T-helper 1 cell treated with Interleukin-12 subunit alpha and Interleukin-12 subunit beta and Interleukin-4 antibody, amounts not matched to agents 30 μg/mL and 1 μg/mL, for 36 hours (primary cell): Measurements from ENCODE around the gene PCSK9.
"Not testable (repeated sequence)": the region's sequence is repeated elsewhere in the genome, so short reads cannot be mapped to it uniquely, and the experiment has no call there.

Source experiments
- H3K27ac Mint-ChIP-seq: one replicate; pipeline ENCODE4 v1.8.0; 2021; ENCODE audit warnings: mild to moderate bottlenecking, mixed read lengths
- H3K27me3 Mint-ChIP-seq: one replicate; pipeline ENCODE4 v1.8.0; 2021; ENCODE audit warnings: low read depth, mixed read lengths
- H3K36me3 Mint-ChIP-seq: one replicate; pipeline ENCODE4 v1.8.0; 2021; ENCODE audit warnings: low read depth, mixed read lengths
- H3K4me1 Mint-ChIP-seq: one replicate; pipeline ENCODE4 v1.8.0; 2021; ENCODE audit warnings: low read depth, mixed read lengths
- H3K4me3 Mint-ChIP-seq: one replicate; pipeline ENCODE4 v1.8.0; 2021; ENCODE audit warnings: mild to moderate bottlenecking, moderate library complexity, mixed read lengths
- H3K9me3 Mint-ChIP-seq: one replicate; pipeline ENCODE4 v1.8.0; 2021; ENCODE audit warnings: mixed read lengths

PCSK9 gene

GRCh38 chr1:55024163-55024562 lies 15.2 kb upstream of the PCSK9 start:
- not testable (repeated sequence) for H3K36me3 Mint-ChIP-seq, H3K4me1 Mint-ChIP-seq, H3K27ac Mint-ChIP-seq, H3K4me3 Mint-ChIP-seq, H3K27me3 Mint-ChIP-seq, H3K9me3 Mint-ChIP-seq

- H3K4me3 Mint-ChIP-seq, H3K36me3 Mint-ChIP-seq, H3K9me3 Mint-ChIP-seq, H3K27ac Mint-ChIP-seq, H3K27me3 Mint-ChIP-seq, H3K4me1 Mint-ChIP-seq: not testable (repeated sequence)
Observed at GRCh38 chr1:55026682-55027081, 12.7 kb upstream of the PCSK9 start.

GRCh38 chr1:55031098-55031497 lies 8.2 kb upstream of the PCSK9 start:
- H3K4me3 Mint-ChIP-seq, H3K36me3 Mint-ChIP-seq, H3K27ac Mint-ChIP-seq, H3K4me1 Mint-ChIP-seq, H3K9me3 Mint-ChIP-seq: not testable (repeated sequence)
- H3K27me3 Mint-ChIP-seq = peaks cover 22% of the 10 kb centered on the region

- H3K4me3 Mint-ChIP-seq = no peak overlapping the region
- H3K4me1 Mint-ChIP-seq = no peaks in the 10 kb centered on the region
- H3K36me3 Mint-ChIP-seq = no peaks in the 10 kb centered on the region
- no peak overlapping the region for H3K27ac Mint-ChIP-seq
- H3K9me3 Mint-ChIP-seq = no peaks in the 10 kb centered on the region
- peaks cover 42% of the 10 kb centered on the region for H3K27me3 Mint-ChIP-seq
Observed at GRCh38 chr1:55033265-55033614, 6.1 kb upstream of the PCSK9 start.

GRCh38 chr1:55034476-55035133 lies 4.7 kb upstream of the PCSK9 start:
- H3K27me3 Mint-ChIP-seq = peaks cover 55% of the 10 kb centered on the region
- no peaks in the 10 kb centered on the region for H3K36me3 Mint-ChIP-seq
- no peaks in the 10 kb centered on the region for H3K9me3 Mint-ChIP-seq
- no peak overlapping the region for H3K27ac Mint-ChIP-seq
- H3K4me3 Mint-ChIP-seq = no peak overlapping the region
- no peaks in the 10 kb centered on the region for H3K4me1 Mint-ChIP-seq

- Mint-ChIP-seq H3K4me3 (no peak overlapping the region), H3K27me3 (peaks cover 65% of the 10 kb centered on the region), H3K36me3 (no peaks in the 10 kb centered on the region), H3K9me3 (no peaks in the 10 kb centered on the region), H3K4me1 (no peaks in the 10 kb centered on the region), H3K27ac (no peak overlapping the region)
Observed at GRCh38 chr1:55035904-55036303, 3.4 kb upstream of the PCSK9 start.

GRCh38 chr1:55037733-55038551 lies 1.4 kb upstream of the PCSK9 start:
- Mint-ChIP-seq H3K4me3 (no peak overlapping the region), H3K9me3 (no peaks in the 10 kb centered on the region), H3K36me3 (no peaks in the 10 kb centered on the region), H3K27ac (no peak overlapping the region), H3K27me3 (peaks cover 76% of the 10 kb centered on the region), H3K4me1 (no peaks in the 10 kb centered on the region)

GRCh38 chr1:55038552-55038838 lies 853 bp upstream of the PCSK9 start:
- H3K36me3 Mint-ChIP-seq = no peaks in the 10 kb centered on the region
- H3K9me3 Mint-ChIP-seq = no peaks in the 10 kb centered on the region
- no peak overlapping the region for H3K27ac Mint-ChIP-seq
- no peaks in the 10 kb centered on the region for H3K4me1 Mint-ChIP-seq
- H3K27me3 Mint-ChIP-seq = peaks cover 73% of the 10 kb centered on the region
- H3K4me3 Mint-ChIP-seq = no peak overlapping the region

GRCh38 chr1:55038974-55039341 lies 390 bp upstream of the PCSK9 start:
- Mint-ChIP-seq H3K4me3 (no peak overlapping the region), H3K27ac (no peak overlapping the region), H3K4me1 (no peaks in the 10 kb centered on the region), H3K36me3 (no peaks in the 10 kb centered on the region), H3K27me3 (peaks cover 72% of the 10 kb centered on the region), H3K9me3 (no peaks in the 10 kb centered on the region)

- Mint-ChIP-seq H3K27ac (no peak overlapping the region), H3K27me3 (peaks cover 67% of the 10 kb centered on the region), H3K36me3 (no peaks in the 10 kb centered on the region), H3K4me3 (no peak overlapping the region), H3K9me3 (no peaks in the 10 kb centered on the region), H3K4me1 (no peaks in the 10 kb centered on the region)
Observed at GRCh38 chr1:55040083-55040932, 960 bp downstream of the PCSK9 start.

GRCh38 chr1:55040933-55041494 lies 1.7 kb downstream of the PCSK9 start:
- H3K27me3 Mint-ChIP-seq = peaks cover 64% of the 10 kb centered on the region
- H3K4me3 Mint-ChIP-seq = no peak overlapping the region
- no peaks in the 10 kb centered on the region for H3K4me1 Mint-ChIP-seq
- H3K9me3 Mint-ChIP-seq = no peaks in the 10 kb centered on the region
- H3K36me3 Mint-ChIP-seq = no peaks in the 10 kb centered on the region
- no peak overlapping the region for H3K27ac Mint-ChIP-seq

- no peak overlapping the region for H3K4me3 Mint-ChIP-seq
- no peaks in the 10 kb centered on the region for H3K36me3 Mint-ChIP-seq
- peaks cover 59% of the 10 kb centered on the region for H3K27me3 Mint-ChIP-seq
- no peak overlapping the region for H3K27ac Mint-ChIP-seq
- H3K9me3 Mint-ChIP-seq = no peaks in the 10 kb centered on the region
- no peaks in the 10 kb centered on the region for H3K4me1 Mint-ChIP-seq
Observed at GRCh38 chr1:55041613-55042012, 2.3 kb downstream of the PCSK9 start.

GRCh38 chr1:55043011-55043410 lies 3.7 kb downstream of the PCSK9 start:
- Mint-ChIP-seq H3K9me3 (no peaks in the 10 kb centered on the region), H3K27ac (no peak overlapping the region), H3K4me1 (no peaks in the 10 kb centered on the region), H3K4me3 (no peak overlapping the region), H3K36me3 (no peaks in the 10 kb centered on the region), H3K27me3 (peaks cover 45% of the 10 kb centered on the region)

- Mint-ChIP-seq H3K9me3 (no peaks in the 10 kb centered on the region), H3K4me1 (no peaks in the 10 kb centered on the region), H3K36me3 (no peaks in the 10 kb centered on the region), H3K27me3 (peaks cover 38% of the 10 kb centered on the region), H3K27ac (no peak overlapping the region), H3K4me3 (no peak overlapping the region)
Observed at GRCh38 chr1:55043726-55044125, 4.4 kb downstream of the PCSK9 start.
